Panc1 (cell line): ENCODE data around the gene SLC2A14. TPM values are rescaled to one million over a fixed set of nuclear protein-coding genes. Genes with fewer than 3 reads are reported as not detected.
"Not testable (repeated sequence)": the region's sequence is repeated elsewhere in the genome, so short reads cannot be mapped to it uniquely, and the experiment has no call there.

Source experiments
- ATAC-seq: fragments of 200-7000 bp; cut with Tn5 transposase; 2 replicates; pipeline ENCODE4 v1.9.1; 2020; ENCODE audit warnings: mild to moderate bottlenecking, moderate library complexity
- BruUV-seq: library from RNA; stranded (reverse); fragments of 400-500 nt; replicated peaks from 2 replicates; lab custom pipeline; 2021; lab: Mats Ljungman, UMichigan
- CTCF ChIA-PET: fragments of 300-600 bp; sonication (Branson Sonifier 250); formaldehyde crosslinking; loops from one replicate; lab custom pipeline; 2022; ENCODE audit warnings: antibody characterized with exemption; lab: Charles Lee
- POLR2A ChIA-PET: fragments of 300-600 bp; sonication (Branson Sonifier 250); formaldehyde crosslinking; loops from one replicate; lab custom pipeline; 2022; ENCODE audit warnings: antibody characterized with exemption; lab: Charles Lee
- DNase-seq: peaks from one replicate; pipeline ENCODE4 v3.0.0-alpha.2; 2010; ENCODE audit warnings: low read depth, low spot score
- H3K27ac ChIP-seq: 2 replicates; pipeline ENCODE4 v1.5.1; 2011; ENCODE audit warnings: mild to moderate bottlenecking, low read length, inconsistent platforms
- H3K27me3 ChIP-seq: fragments of 200-500 bp; sonication (Bioruptor generic); 2 replicates; pipeline ENCODE4 v1.6.0; 2014; ENCODE audit warnings: low read length, inconsistent platforms; ENCODE audit not compliant: control insufficient read depth, insufficient read depth
- H3K36me3 ChIP-seq: fragments of 200-500 bp; sonication (Bioruptor generic); 2 replicates; pipeline ENCODE4 v1.5.1; 2014; ENCODE audit warnings: inconsistent platforms, mild to moderate bottlenecking, low read length, moderate library complexity; ENCODE audit not compliant: control insufficient read depth, insufficient read depth
- H3K4me1 ChIP-seq: 2 replicates; pipeline ENCODE4 v1.5.1; 2011; ENCODE audit warnings: inconsistent platforms, mild to moderate bottlenecking, low read length, moderate library complexity; ENCODE audit not compliant: control insufficient read depth, insufficient read depth
- H3K4me3 ChIP-seq, 2 experiments: 2 replicates each; pipeline ENCODE4 v1.5.1; 2011 to 2012; ENCODE audit warnings: low read depth in 2 of 2, low read length in 2 of 2, mild to moderate bottlenecking in 2 of 2, inconsistent platforms in 1 of 2, moderate library complexity in 1 of 2
- H3K9me3 ChIP-seq: fragments of 200-500 bp; sonication (Bioruptor generic); 2 replicates; pipeline ENCODE4 v1.5.1; 2014; ENCODE audit warnings: low read depth, mild to moderate bottlenecking, inconsistent platforms, low read length, moderate library complexity; ENCODE audit not compliant: control insufficient read depth, insufficient read depth
- CTCF ChIP-seq: fragments of 450-650 bp; IDR thresholded peaks from 2 replicates; pipeline ENCODE4 v1.5.1; 2017; ENCODE audit warnings: mild to moderate bottlenecking
- POLR2AphosphoS5 ChIP-seq: IDR thresholded peaks from 2 replicates; pipeline ENCODE4 v1.6.1; 2012; ENCODE audit warnings: mild to moderate bottlenecking, low read depth, low read length, moderate library complexity
- REST ChIP-seq, 2 experiments: IDR thresholded peaks; 2 replicates each; pipeline ENCODE4 v1.6.1; 2011 to 2012; ENCODE audit warnings: low read depth in 2 of 2, control low read depth in 1 of 2, low read length in 1 of 2, mild to moderate bottlenecking in 1 of 2, moderate library complexity in 1 of 2; ENCODE audit not compliant: insufficient read depth in 1 of 2
- SIN3A ChIP-seq: IDR thresholded peaks from 2 replicates; pipeline ENCODE4 v1.6.1; 2012; ENCODE audit warnings: low read depth, mild to moderate bottlenecking, low read length, moderate library complexity, borderline replicate concordance; ENCODE audit not compliant: insufficient read depth
- TCF7L2 ChIP-seq: IDR thresholded peaks from 2 replicates; pipeline ENCODE4 v1.6.1; 2011; ENCODE audit warnings: mild to moderate bottlenecking, low read depth, low read length, inconsistent platforms
- in situ Hi-C: cut with HindIII; loops from 2 replicates; pipeline ENCODE4 v1.10.0; 2016; ENCODE audit warnings: low sequenced_read_pairs, low pct_unique_long_range_greater_than_20kb
- intact Hi-C: fragments of 100-400 bp; cut with micrococcal nuclease; formaldehyde crosslinking; loops from one replicate; pipeline ENCODE4 v1.10.0; 2022; ENCODE audit not compliant: unreplicated experiment
- total RNA-seq: library from RNA; stranded (reverse); gene quantifications from one replicate; pipeline ENCODE4 v1.2.1, GENCODE V29; 2021; ENCODE audit not compliant: unreplicated experiment

SLC2A14 gene
- total RNA-seq, 1 experiment from 2014 or later, result not detected

- in situ Hi-C loops, result no loop called here
- H3K27ac ChIP-seq, result no peak overlapping the region
- H3K27me3 ChIP-seq, result no peaks in the 10 kb centered on the region; the same call in 1 of the 2 replicates
- TF ChIP-seq TCF7L2, result no peak
- TF ChIP-seq CTCF, result peak; percentile 83
- ChIA-PET POLR2A (interaction anchor here (0.6 kb wide), 1 partner anchor 156 kb away, joined by 3 read pairs; no protein-coding TSS in a partner anchor), CTCF (interaction anchor here (0.6 to 1.0 kb wide), 2 partner anchors 130 to 169 kb away, joined by 3 read pairs; no protein-coding TSS in a partner anchor)
- no TSS peak for BruUV-seq
- no peaks in the 10 kb centered on the region for H3K9me3 ChIP-seq
- no peaks in the 10 kb centered on the region for H3K4me1 ChIP-seq
- H3K4me3 ChIP-seq, result no peak overlapping the region
- DNase-seq (peak; percentile 53), ATAC-seq (peak; percentile 88)
- intact Hi-C loops, result loop anchor here (2.0 to 10.0 kb wide), 2 partner anchors 130 to 162 kb away; no protein-coding TSS in a partner anchor
- H3K36me3 ChIP-seq, result no peaks in the 10 kb centered on the region
Observed at GRCh38 chr12:7806863-7807487, 65.7 kb downstream of the SLC2A14 start.

- H3K9me3 ChIP-seq, H3K27me3 ChIP-seq, BruUV-seq, ATAC-seq, DNase-seq, H3K4me1 ChIP-seq, in situ Hi-C loops, POLR2A ChIA-PET, H3K27ac ChIP-seq, H3K4me3 ChIP-seq, H3K36me3 ChIP-seq: not testable (repeated sequence)
- CTCF ChIA-PET, result interaction anchor here (0.6 to 1.0 kb wide), 2 partner anchors 130 to 169 kb away, joined by 3 read pairs; no protein-coding TSS in a partner anchor
- intact Hi-C loops, result loop anchor here (2.0 to 10.0 kb wide), 2 partner anchors 130 to 162 kb away; no protein-coding TSS in a partner anchor
Observed at GRCh38 chr12:7806319-7806718, 66.4 kb downstream of the SLC2A14 start.

- CTCF ChIA-PET, result no interaction called here
- H3K27me3 ChIP-seq, result no peaks in the 10 kb centered on the region
- POLR2A ChIA-PET, result interaction anchor here (0.6 kb wide), 1 partner anchor 33 kb away, joined by 24 read pairs; no protein-coding TSS in a partner anchor
- intact Hi-C loops (loop anchor here (10.0 kb wide), 1 partner anchor 157 kb away; no protein-coding TSS in a partner anchor), in situ Hi-C loops (no loop called here)
- no peaks in the 10 kb centered on the region for H3K36me3 ChIP-seq
- no TSS peak for BruUV-seq
- no peak overlapping the region for H3K4me3 ChIP-seq
- ATAC-seq, result no peak
- no peak for TF ChIP-seq SIN3A
- TF ChIP-seq REST (IDR thresholded peaks at IDR 0.05; ENCODE audit: insufficient read depth in 1 of 2, low read depth in 2 of 2, low read length in 1 of 2), result no peak
- no peak for TF ChIP-seq CTCF
- TF ChIP-seq TCF7L2, result no peak
- TF ChIP-seq POLR2AphosphoS5, result no peak
- no peaks in the 10 kb centered on the region for H3K9me3 ChIP-seq
- no peak overlapping the region for H3K27ac ChIP-seq
- DNase-seq, result no peak
- H3K4me1 ChIP-seq, result no peaks in the 10 kb centered on the region
Observed at GRCh38 chr12:7801460-7801859, 71.3 kb downstream of the SLC2A14 start.

GRCh38 chr12:7798750-7799308 is 73.9 kb downstream of the SLC2A14 start:
- H3K27me3 ChIP-seq, DNase-seq, CTCF ChIA-PET, in situ Hi-C loops, POLR2A ChIA-PET, H3K4me3 ChIP-seq, H3K36me3 ChIP-seq, H3K9me3 ChIP-seq, H3K27ac ChIP-seq, H3K4me1 ChIP-seq, ATAC-seq, intact Hi-C loops, BruUV-seq: not testable (repeated sequence)
